B cell (primary cell): Measurements from ENCODE around the gene PSORS1C1. TPM values are rescaled to one million over a fixed set of nuclear protein-coding genes. Genes with fewer than 3 reads are reported as not detected.

Experiments
- ATAC-seq: fragments of 200-7000 bp; cut with Tn5 transposase; one replicate; pipeline ENCODE4 v1.10.0; 2021; ENCODE audit warnings: low read depth, mild to moderate bottlenecking, moderate number of reproducible peaks, moderate library complexity
- CTCF ChIA-PET: fragments of 350-600 bp; sonication (Branson Sonifier 250); formaldehyde crosslinking; loops from one replicate; lab custom pipeline; 2021; ENCODE audit warnings: antibody characterized with exemption, inconsistent platforms; lab: Charles Lee
- POLR2A ChIA-PET: fragments of 350-600 bp; sonication (Branson Sonifier 250); formaldehyde crosslinking; loops from one replicate; lab custom pipeline; 2021; ENCODE audit warnings: antibody characterized with exemption; lab: Charles Lee
- DNase-seq: peaks from one replicate; pipeline ENCODE4 v3.0.0; 2013
- H2AFZ ChIP-seq: 2 replicates; pipeline ENCODE4 v1.6.1; 2012; ENCODE audit warnings: mild to moderate bottlenecking, low read depth, low read length; ENCODE audit not compliant: insufficient read depth, poor library complexity, severe bottlenecking
- H3K27ac ChIP-seq, 2 donors: 1 replicate in 1 of 2; 2 replicates in 1 of 2; pipeline ENCODE4 v1.5.1; 2012 to 2013; ENCODE audit warnings: low read length in 2 of 2, mild to moderate bottlenecking in 2 of 2, moderate library complexity in 1 of 2
- H3K27me3 ChIP-seq, 4 experiments: fragments of 200-600 bp in 1 of 4; sonication (generic) in 1 of 4; replicated peaks in 1 of 4; 1 replicate in 2 of 4; 2 replicates in 2 of 4; pipeline versions ENCODE4 v1.6.1 to v1.7.0; 2013 to 2016; ENCODE audit warnings: low read length in 3 of 4, mild to moderate bottlenecking in 2 of 4, mixed read lengths in 1 of 4, moderate library complexity in 1 of 4; ENCODE audit not compliant: insufficient read depth in 4 of 4, control insufficient read depth in 3 of 4; ENCODE audit errors: control extremely low read depth in 1 of 4
- H3K36me3 ChIP-seq, 2 experiments: replicated peaks in 1 of 2; 1 replicate in 1 of 2; 2 replicates in 1 of 2; pipeline versions ENCODE4 v1.6.1 to v1.7.1; 2013; ENCODE audit warnings: low read length in 1 of 2; ENCODE audit not compliant: insufficient read depth in 2 of 2, control insufficient read depth in 1 of 2; ENCODE audit errors: control extremely low read depth in 1 of 2, extremely low read depth in 1 of 2
- H3K4me1 ChIP-seq, 2 donors: fragments of 200-600 bp in 1 of 2; sonication (generic) in 1 of 2; 1 replicate in 1 of 2; 2 replicates in 1 of 2; pipeline versions ENCODE4 v1.5.1 to v1.6.1; 2013 to 2017; ENCODE audit warnings: low read length in 2 of 2; ENCODE audit not compliant: control insufficient read depth in 2 of 2, insufficient read depth in 2 of 2
- H3K4me2 ChIP-seq: replicated peaks from 2 replicates; pipeline ENCODE3; 2012; ENCODE audit warnings: mild to moderate bottlenecking, low read depth, low read length; ENCODE audit not compliant: poor library complexity, severe bottlenecking
- H3K4me3 ChIP-seq, 5 experiments: fragments of 200-600 bp in 1 of 5; sonication (generic) in 1 of 5; 1 replicate in 3 of 5; 2 replicates in 2 of 5; pipeline versions ENCODE4 v1.5.1 to v1.7.0; 2011 to 2016; ENCODE audit warnings: low read length in 4 of 5, mild to moderate bottlenecking in 4 of 5, low read depth in 2 of 5, control low read depth in 1 of 5, moderate library complexity in 1 of 5; ENCODE audit not compliant: insufficient read depth in 1 of 5; ENCODE audit errors: control extremely low read depth in 1 of 5, extremely low read depth in 1 of 5
- H3K79me2 ChIP-seq: fragments of 200-600 bp; sonication (generic); one replicate; pipeline ENCODE4 v1.6.0; 2016; ENCODE audit warnings: low read length; ENCODE audit not compliant: control insufficient read depth, insufficient read depth
- H3K9ac ChIP-seq: fragments of 200-600 bp; sonication (generic); 2 replicates; pipeline ENCODE4 v1.6.1; 2017; ENCODE audit warnings: mild to moderate bottlenecking, low read length, moderate library complexity
- H3K9me3 ChIP-seq, 3 donors: one replicate each; pipeline versions ENCODE4 v1.6.1 to v1.7.1; 2013; ENCODE audit warnings: low read length in 2 of 3; ENCODE audit not compliant: control insufficient read depth in 2 of 3, insufficient read depth in 1 of 3; ENCODE audit errors: control extremely low read depth in 1 of 3
- H4K20me1 ChIP-seq: 2 replicates; pipeline ENCODE4 v1.6.0; 2012; ENCODE audit warnings: mild to moderate bottlenecking, low read length; ENCODE audit not compliant: insufficient read depth, control insufficient read depth, poor library complexity, severe bottlenecking
- H3K27ac Mint-ChIP-seq: one replicate; pipeline ENCODE4 v1.8.0; 2021; ENCODE audit warnings: mixed read lengths
- H3K27me3 Mint-ChIP-seq: one replicate; pipeline ENCODE4 v1.8.0; 2021; ENCODE audit warnings: mixed read lengths
- H3K4me1 Mint-ChIP-seq: one replicate; pipeline ENCODE4 v1.8.0; 2021; ENCODE audit warnings: mixed read lengths
- H3K4me3 Mint-ChIP-seq: one replicate; pipeline ENCODE4 v1.8.0; 2021; ENCODE audit warnings: mixed read lengths
- H3K9me3 Mint-ChIP-seq: one replicate; pipeline ENCODE4 v1.8.0; 2022; ENCODE audit warnings: mixed read lengths; ENCODE audit not compliant: insufficient read depth
- CTCF ChIP-seq: fragments of 200-600 bp; IDR thresholded peaks from one replicate; pipeline ENCODE4 v1.8.0; 2022; ENCODE audit warnings: antibody characterized with exemption, mild to moderate bottlenecking
- EZH2 ChIP-seq: IDR thresholded peaks from 2 replicates; pipeline ENCODE4 v1.6.1; 2012; ENCODE audit warnings: borderline replicate concordance, low read depth, mild to moderate bottlenecking, moderate library complexity, low read length; ENCODE audit not compliant: insufficient read depth, poor library complexity, severe bottlenecking
- WGBS: methylation state at CpG from one replicate; pipeline ENCODE4 v1.1.5; 2013; ENCODE audit warnings: missing lambda C conversion rate; ENCODE audit not compliant: insufficient coverage; 5-methylcytosine and 5-hydroxymethylcytosine counted together
- intact Hi-C: fragments of 100-400 bp; cut with micrococcal nuclease; formaldehyde crosslinking; loops from one replicate; pipeline ENCODE4 v1.10.0; 2022
- polyA plus RNA-seq: library from polyadenylated mRNA; depleted of rRNA; stranded (reverse); fragments of >200 nt; gene quantifications from 2 replicates; pipeline ENCODE4 v1.2.3, GENCODE V29; 2012
- total RNA-seq, 2 donors: library from RNA; stranded (reverse); fragments of 120-200 nt in 1 of 2; gene quantifications; 1 replicate in 1 of 2; 2 replicates in 1 of 2; pipeline versions ENCODE4 v1.2.3 to v1.2.4, GENCODE V29; 2013 to 2022

The PSORS1C1 gene
- total and polyA plus RNA-seq, 2 donors (not counting 1 experiment from before 2014, with no cell fraction given) = not detected

GRCh38 chr6:31158140-31158862 lies 43.7 kb downstream of the PSORS1C1 start, which contains the start of gene TCF19:
TSS of gene TCF19 (plus strand) at chr6:31158589. CDS start at chr6:31159470, 881 bp downstream.
- Histone ChIP-seq H3K36me3 (peaks cover 0 to 6% of the 10 kb centered on the region in 2 experiments), H3K9me3 (no peaks in the 10 kb centered on the region), H3K27ac (peak within 1 kb of the TSS; percentile 53 to 77), H3K4me2 (peak within 1 kb of the TSS; percentile 86), H4K20me1 (no peaks in the 10 kb centered on the region), H3K27me3 (no peaks in the 10 kb centered on the region), H3K4me3 (peak within 1 kb of the TSS; percentile 1 to 90 (median 88)), H2AFZ (peak within 1 kb of the TSS; percentile 95), H3K4me1 (peaks cover 13 to 22% of the 10 kb centered on the region in 2 donors), H3K9ac (peak within 1 kb of the TSS; percentile 78), H3K79me2 (peaks cover 5% of the 10 kb centered on the region)
- Mint-ChIP-seq H3K9me3 (no peaks in the 10 kb centered on the region), H3K27ac (peak within 1 kb of the TSS; percentile 73), H3K4me1 (peaks cover 32% of the 10 kb centered on the region), H3K27me3 (no peaks in the 10 kb centered on the region), H3K4me3 (peak within 1 kb of the TSS; percentile 87)
- CTCF ChIA-PET = interaction anchor here (1.1 to 2.9 kb wide), 8 partner anchors 13 to 241 kb away, joined by 3 to 10 read pairs (median 4); no protein-coding TSS in a partner anchor
- peak; percentile 91 for ATAC-seq
- POLR2A ChIA-PET = interaction anchor here (0.6 to 1.8 kb wide), 7 partner anchors 13 to 739 kb away, joined by 3 to 5 read pairs (median 3); partner anchors contain the start of gene EHMT2
- intact Hi-C loops = loop anchor here (1.0 to 10.0 kb wide), 8 partner anchors 21 to 542 kb away; partner anchors contain the start of genes HLA-B, HLA-C, MRPS18B and PPP1R10
- no peak for TF ChIP-seq CTCF
- no peak for TF ChIP-seq EZH2
- peak; percentile 99 for DNase-seq
- under 1% methylated on average over 50 of the region's 65 CpGs for WGBS
